Measurements from ENCODE around the gene TSNAX. TPM values are rescaled to one million over a fixed set of nuclear protein-coding genes. Genes with fewer than 3 reads are reported as not detected.
"Not testable (repeated sequence)": the region's sequence is repeated elsewhere in the genome, so short reads cannot be mapped to it uniquely, and the experiment has no call there.

The TSNAX gene
- total RNA-seq, 1 experiment from 2014 or later: 28.0 TPM

DNA sequence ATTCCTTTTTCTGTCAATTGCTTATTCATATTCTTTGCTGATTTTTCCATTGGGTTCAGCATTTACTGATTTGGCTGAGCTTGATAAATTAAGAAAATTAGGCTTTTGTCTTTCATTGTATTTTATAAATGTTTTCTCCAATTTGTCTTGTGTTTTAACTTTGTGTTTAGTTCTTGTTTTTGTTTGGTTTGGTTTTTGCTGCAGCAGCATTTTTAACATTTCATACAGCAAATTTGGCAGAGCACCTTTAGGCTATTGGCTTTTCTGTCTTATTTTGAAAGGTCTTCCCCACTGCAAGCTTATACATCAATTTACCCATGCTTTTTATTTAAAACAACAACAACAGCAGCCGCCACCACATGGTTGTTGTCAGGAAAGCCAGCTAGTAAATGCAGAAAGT, 64.3 kb downstream of the TSNAX start:
- no peak for DNase-seq (ENCODE audit: low spot score)
- in situ Hi-C loops (cut with HindIII; ENCODE audit: low sequenced_read_pairs): loop anchor here (25.0 kb wide), 1 partner anchor 231 kb away; no protein-coding TSS in a partner anchor

DNA sequence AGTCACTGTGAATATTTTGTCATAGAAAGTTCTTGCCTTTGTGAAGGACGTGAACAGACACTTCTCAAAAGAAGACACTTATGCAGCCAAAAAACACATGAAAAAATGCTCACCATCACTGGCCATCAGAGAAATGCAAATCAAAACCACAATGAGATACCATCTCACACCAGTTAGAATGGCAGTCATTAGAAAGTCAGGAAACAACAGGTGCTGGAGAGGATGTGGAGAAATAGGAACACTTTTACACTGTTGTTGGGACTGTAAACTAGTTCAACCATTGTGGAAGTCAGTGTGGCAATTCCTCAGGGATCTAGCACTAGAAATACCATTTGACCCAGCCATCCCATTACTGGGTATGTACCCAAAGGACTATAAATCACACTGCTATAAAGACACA, 64.8 kb downstream of the TSNAX start:
- DNase-seq (ENCODE audit: low spot score): not testable (repeated sequence)
- in situ Hi-C loops (cut with HindIII; ENCODE audit: low sequenced_read_pairs): loop anchor here (25.0 kb wide), 1 partner anchor 231 kb away; no protein-coding TSS in a partner anchor

DNA sequence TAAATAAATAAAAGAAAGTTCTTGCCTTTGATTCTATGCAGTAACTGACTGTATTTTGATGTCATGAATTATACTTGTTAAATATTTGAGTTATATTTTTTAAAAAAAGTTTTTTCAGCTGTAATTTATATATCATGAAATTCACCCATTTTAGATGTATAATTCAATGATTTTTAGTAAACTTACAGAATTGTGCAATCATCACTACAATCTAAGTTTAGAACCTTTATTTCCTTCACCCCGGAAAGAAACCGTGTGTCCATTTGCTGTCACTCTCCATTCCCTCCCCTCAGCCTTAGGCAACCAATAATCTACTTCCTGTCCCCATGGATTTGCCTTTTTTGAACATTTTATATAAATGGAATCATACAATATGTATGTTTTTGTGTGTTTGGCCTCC, 65.7 kb downstream of the TSNAX start:
- DNase-seq (ENCODE audit: low spot score): no peak
- in situ Hi-C loops (cut with HindIII; ENCODE audit: low sequenced_read_pairs): loop anchor here (25.0 kb wide), 1 partner anchor 232 kb away; no protein-coding TSS in a partner anchor

- no peak for DNase-seq (ENCODE audit: low spot score)
- in situ Hi-C loops (cut with HindIII; ENCODE audit: low sequenced_read_pairs): loop anchor here (25.0 kb wide), 1 partner anchor 232 kb away; no protein-coding TSS in a partner anchor
Measured at GRCh38 chr1:231594749-231595148, 66.3 kb downstream of the TSNAX start.

- no peak for DNase-seq (ENCODE audit: low spot score)
- in situ Hi-C loops (cut with HindIII; ENCODE audit: low sequenced_read_pairs): loop anchor here (25.0 kb wide), 1 partner anchor 234 kb away; no protein-coding TSS in a partner anchor
Measured at GRCh38 chr1:231596337-231596791, 67.9 kb downstream of the TSNAX start.

DNA sequence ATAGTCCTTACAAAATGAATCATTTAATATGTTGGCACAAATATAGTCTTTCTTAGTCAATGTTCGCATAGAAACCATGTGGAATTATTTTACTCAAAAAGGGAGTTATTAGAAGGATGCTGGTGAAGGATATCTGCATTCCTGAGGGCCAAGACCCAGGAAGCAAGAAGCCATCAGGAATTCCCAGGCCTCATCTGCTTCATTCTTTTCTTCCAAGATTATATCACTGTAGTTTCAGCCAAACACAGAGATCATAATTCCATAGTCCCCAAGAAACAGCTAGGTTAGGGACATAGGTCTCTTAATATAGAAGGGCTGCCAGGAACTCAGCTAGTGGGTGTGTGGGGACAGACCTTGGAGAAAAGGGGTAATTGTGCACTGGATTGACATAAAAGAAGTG, 69.5 kb downstream of the TSNAX start:
- in situ Hi-C loops (cut with HindIII; ENCODE audit: low sequenced_read_pairs): loop anchor here (25.0 kb wide), 1 partner anchor 236 kb away; no protein-coding TSS in a partner anchor
- DNase-seq (ENCODE audit: low spot score): no peak

GRCh38 chr1:231600458-231600976, 72.0 kb downstream of the TSNAX start:
- no peak for DNase-seq (ENCODE audit: low spot score)
- in situ Hi-C loops (cut with HindIII; ENCODE audit: low sequenced_read_pairs): no loop called here

GRCh38 chr1:231601824-231602672, 73.6 kb downstream of the TSNAX start:
- in situ Hi-C loops (cut with HindIII; ENCODE audit: low sequenced_read_pairs): no loop called here
- DNase-seq (ENCODE audit: low spot score): no peak

- in situ Hi-C loops (cut with HindIII; ENCODE audit: low sequenced_read_pairs): no loop called here
- no peak for DNase-seq (ENCODE audit: low spot score)
Measured at GRCh38 chr1:231602673-231602984, 74.2 kb downstream of the TSNAX start.

DNA sequence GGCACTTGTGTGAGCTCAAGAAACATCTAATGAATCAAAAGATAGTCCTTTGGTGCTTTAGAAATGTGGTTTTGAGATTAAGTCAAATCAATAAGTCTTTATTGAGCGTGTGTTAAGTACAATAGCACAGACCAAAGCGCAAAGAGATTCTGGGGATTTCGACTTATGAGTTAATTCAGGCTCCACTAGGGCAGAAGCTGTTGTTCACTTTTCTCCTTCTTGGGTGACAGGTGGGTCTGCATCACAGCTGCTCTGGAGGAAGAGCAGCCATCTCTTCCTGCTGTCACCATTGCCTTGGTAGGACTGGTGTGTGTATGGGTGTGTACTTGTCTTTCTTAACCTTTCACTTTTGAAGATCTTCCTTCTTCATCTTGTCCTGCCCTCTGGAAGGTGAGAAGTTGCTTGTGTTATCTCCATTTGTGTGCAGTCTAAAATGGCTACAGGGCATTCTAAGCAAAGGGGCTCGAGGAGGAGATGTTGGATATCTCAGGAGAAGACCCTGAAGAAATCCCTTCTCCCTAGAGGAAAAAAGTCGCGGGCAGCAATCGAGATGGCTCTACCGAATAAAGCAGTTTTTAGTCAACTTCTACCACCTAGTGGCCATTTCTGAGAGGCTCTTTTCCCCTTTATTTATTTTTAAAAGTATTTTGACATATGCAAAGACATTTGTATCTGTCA, 75.3 kb downstream of the TSNAX start:
- peak; percentile 64 for DNase-seq (ENCODE audit: low spot score)

GRCh38 chr1:231604276-231604621, 75.8 kb downstream of the TSNAX start:
- no peak for DNase-seq (ENCODE audit: low spot score)
- in situ Hi-C loops (cut with HindIII; ENCODE audit: low sequenced_read_pairs): no loop called here

More for the DNA sequence above, 75.3 kb downstream of the TSNAX start:
- in situ Hi-C loops (cut with HindIII; ENCODE audit: low sequenced_read_pairs): no loop called here

DNA sequence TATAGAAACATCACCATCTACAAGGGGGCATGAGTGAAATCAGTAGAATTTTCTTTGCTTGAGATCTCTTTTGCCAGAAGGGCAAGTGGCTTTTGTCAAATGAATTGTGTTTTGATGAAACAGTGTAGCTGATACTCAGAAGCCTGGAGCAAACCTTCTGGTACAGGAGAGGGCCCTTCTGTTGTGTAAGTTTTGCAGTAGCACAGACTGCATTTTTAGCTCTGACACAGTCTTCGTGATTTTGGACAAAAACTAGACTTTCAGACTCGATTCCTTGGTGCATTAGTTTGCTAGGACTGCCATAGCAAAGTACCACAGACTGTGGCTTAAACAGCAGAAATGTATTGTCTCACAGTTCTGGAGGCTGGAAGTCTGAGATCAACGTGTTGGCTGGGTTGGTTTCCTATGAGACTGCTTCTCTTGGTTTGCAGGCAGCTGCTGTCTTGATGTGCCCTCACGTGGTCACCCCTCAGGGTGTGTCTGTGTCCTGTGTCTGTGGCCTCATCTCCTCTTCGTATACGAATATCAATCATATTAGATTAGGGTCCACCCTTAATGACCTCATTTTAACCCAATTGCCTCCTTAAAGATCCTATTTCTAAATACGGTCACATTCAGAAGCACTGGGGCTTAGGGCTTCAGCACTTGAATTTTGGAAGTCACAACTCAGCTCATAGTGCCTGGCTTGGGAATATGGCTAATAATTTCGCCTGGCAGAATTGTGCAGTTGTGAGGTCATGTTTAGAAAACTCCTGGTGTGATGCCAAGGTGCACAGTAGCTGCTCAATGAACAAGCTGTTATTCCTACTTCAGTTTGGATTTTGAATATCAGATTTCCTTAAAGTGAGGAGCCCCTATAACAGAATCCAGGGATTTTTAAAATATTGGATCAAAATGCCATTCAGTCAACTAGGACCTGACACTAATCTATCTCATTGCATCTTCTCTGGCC, 77.0 kb downstream of the TSNAX start:
- no peak for DNase-seq (ENCODE audit: low spot score)
- in situ Hi-C loops (cut with HindIII; ENCODE audit: low sequenced_read_pairs): no loop called here

DNA sequence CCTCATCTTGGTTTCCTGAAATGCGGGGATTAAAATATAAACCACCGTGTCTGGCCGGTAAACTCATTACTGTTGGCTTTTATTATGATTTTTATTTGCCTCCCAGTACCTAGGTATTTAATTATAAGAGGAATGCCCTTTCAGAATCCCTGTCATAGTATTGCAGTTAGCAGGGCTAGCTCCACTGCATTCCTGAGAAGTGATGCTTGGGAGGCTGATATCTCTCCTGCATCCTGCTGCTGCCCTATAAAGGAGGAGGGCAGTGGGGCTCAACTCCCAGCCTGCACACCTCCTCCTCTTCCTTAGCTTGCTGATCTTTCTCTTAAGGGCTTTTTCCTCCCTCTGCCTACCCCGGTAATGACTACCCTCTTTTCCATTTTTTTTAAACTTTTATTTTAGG, 78.2 kb downstream of the TSNAX start:
- in situ Hi-C loops (cut with HindIII; ENCODE audit: low sequenced_read_pairs): no loop called here
- DNase-seq (ENCODE audit: low spot score): no peak

DNA sequence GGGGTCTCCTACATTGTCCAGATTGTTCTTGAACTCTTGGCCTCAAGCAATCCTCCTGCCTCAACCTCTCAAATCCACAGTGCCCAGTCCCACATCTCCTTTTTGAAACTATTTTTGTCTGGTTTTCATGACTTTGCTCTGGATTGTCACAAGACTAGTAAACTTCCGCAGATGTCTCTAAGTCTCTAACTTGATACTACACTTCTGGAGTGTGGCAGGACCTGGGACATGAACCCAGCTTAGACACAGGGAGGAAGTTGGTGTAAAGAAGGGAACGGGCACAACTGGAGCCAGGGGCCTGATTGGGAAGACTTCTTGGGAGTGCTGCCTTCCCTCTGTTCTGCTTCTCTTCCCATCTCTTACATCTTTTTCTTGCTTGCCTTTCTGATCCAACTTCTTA, 81.9 kb downstream of the TSNAX start:
- in situ Hi-C loops (cut with HindIII; ENCODE audit: low sequenced_read_pairs): no loop called here
- DNase-seq (ENCODE audit: low spot score): no peak

GRCh38 chr1:231611111-231611510, 82.6 kb downstream of the TSNAX start:
- in situ Hi-C loops (cut with HindIII; ENCODE audit: low sequenced_read_pairs): no loop called here

DNA sequence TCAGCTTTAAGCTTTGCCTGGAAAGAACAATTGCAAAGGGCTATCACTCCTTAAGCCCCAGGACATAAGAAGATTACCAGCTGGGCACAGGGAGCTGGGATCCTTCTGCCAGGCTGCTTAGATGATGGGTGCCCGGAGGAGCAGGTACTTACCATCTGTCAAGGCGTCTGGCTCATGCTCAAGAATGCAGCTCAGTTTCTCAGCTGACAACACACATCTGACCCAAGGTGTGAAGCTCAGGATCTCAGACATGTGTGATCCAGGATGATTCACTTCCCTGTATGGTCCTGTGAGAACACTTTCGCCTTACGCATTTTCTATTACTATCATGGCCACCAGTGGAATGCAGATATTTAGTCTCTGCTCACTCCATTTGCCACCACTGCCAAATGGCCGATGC, 83.4 kb downstream of the TSNAX start:
- DNase-seq (ENCODE audit: low spot score): peak; percentile 19
- in situ Hi-C loops (cut with HindIII; ENCODE audit: low sequenced_read_pairs): no loop called here

More at GRCh38 chr1:231611111-231611510, 82.6 kb downstream of the TSNAX start:
- DNase-seq (ENCODE audit: low spot score): no peak

GRCh38 chr1:231612393-231613089, 84.1 kb downstream of the TSNAX start:
- in situ Hi-C loops (cut with HindIII; ENCODE audit: low sequenced_read_pairs): no loop called here
- no peak for DNase-seq (ENCODE audit: low spot score)
